Chondrocyte (in vitro differentiated cells): ENCODE results near the gene SLC6A18. TPM values are rescaled to one million over a fixed set of nuclear protein-coding genes. Genes with fewer than 3 reads are reported as not detected.

Experiments used
- DNase-seq: peaks from one replicate; pipeline ENCODE4 v3.0.0; 2021; ENCODE audit warnings: mixed read lengths, low spot score
- H3K27ac Mint-ChIP-seq: one replicate; pipeline ENCODE4 v1.8.0; 2021; ENCODE audit warnings: mild to moderate bottlenecking, moderate library complexity, mixed read lengths; ENCODE audit not compliant: unreplicated experiment
- H3K27me3 Mint-ChIP-seq: 2 replicates; pipeline ENCODE4 v1.8.0; 2021; ENCODE audit warnings: low read depth, mixed read lengths
- H3K36me3 Mint-ChIP-seq: 2 replicates; pipeline ENCODE4 v1.8.0; 2021; ENCODE audit warnings: low read depth, mixed read lengths
- H3K4me1 Mint-ChIP-seq: 2 replicates; pipeline ENCODE4 v1.8.0; 2021; ENCODE audit warnings: low read depth, mild to moderate bottlenecking, mixed read lengths
- H3K4me3 Mint-ChIP-seq: one replicate; pipeline ENCODE4 v1.8.0; 2021; ENCODE audit warnings: mild to moderate bottlenecking, moderate library complexity, mixed read lengths; ENCODE audit not compliant: unreplicated experiment
- H3K9me3 Mint-ChIP-seq: 2 replicates; pipeline ENCODE4 v1.8.0; 2021; ENCODE audit warnings: low read depth, mixed read lengths
- total RNA-seq: library from RNA; stranded (reverse); gene quantifications from 3 replicates; pipeline ENCODE4 v1.2.1, GENCODE V29; 2021
- TF ChIP-seq, protein P1 (sequence below): fragments of 200-600 bp; sonication (generic); IDR thresholded peaks from 2 replicates; pipeline ENCODE4 v1.5.0; 2021; ENCODE audit warnings: antibody characterized with exemption, mild to moderate bottlenecking, moderate library complexity

Gene SLC6A18
- total RNA-seq, 1 donor from 2014 or later: not detected

DNA sequence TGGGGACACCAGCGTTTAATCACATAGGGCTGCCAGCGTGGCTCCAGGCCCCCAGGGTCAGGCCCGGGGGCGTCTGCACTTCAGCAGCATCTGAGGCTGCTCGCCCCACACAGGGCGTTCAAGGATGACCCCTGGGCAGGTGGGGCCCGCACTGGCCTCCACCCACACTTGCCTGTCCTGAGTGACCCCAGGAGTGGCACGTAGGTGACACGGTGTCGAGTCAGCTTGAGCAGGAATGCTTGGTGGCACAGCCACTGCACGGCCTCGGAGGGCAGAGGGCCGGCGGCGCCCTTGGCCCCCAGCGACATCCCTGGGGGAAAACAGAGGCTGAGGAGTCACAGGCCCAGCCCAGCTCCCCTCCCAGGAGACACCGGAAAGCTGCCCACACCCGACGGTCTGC lies 29.0 kb downstream of the SLC6A18 start:
- Mint-ChIP-seq H3K27me3 (peaks cover 33% of the 10 kb centered on the region), H3K27ac (no peak overlapping the region), H3K4me1 (no peaks in the 10 kb centered on the region), H3K36me3 (no peaks in the 10 kb centered on the region), H3K9me3 (no peaks in the 10 kb centered on the region), H3K4me3 (no peak overlapping the region)
- no peak for DNase-seq
- TF ChIP-seq, protein P1, sequence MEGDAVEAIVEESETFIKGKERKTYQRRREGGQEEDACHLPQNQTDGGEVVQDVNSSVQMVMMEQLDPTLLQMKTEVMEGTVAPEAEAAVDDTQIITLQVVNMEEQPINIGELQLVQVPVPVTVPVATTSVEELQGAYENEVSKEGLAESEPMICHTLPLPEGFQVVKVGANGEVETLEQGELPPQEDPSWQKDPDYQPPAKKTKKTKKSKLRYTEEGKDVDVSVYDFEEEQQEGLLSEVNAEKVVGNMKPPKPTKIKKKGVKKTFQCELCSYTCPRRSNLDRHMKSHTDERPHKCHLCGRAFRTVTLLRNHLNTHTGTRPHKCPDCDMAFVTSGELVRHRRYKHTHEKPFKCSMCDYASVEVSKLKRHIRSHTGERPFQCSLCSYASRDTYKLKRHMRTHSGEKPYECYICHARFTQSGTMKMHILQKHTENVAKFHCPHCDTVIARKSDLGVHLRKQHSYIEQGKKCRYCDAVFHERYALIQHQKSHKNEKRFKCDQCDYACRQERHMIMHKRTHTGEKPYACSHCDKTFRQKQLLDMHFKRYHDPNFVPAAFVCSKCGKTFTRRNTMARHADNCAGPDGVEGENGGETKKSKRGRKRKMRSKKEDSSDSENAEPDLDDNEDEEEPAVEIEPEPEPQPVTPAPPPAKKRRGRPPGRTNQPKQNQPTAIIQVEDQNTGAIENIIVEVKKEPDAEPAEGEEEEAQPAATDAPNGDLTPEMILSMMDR: no peak

DNA sequence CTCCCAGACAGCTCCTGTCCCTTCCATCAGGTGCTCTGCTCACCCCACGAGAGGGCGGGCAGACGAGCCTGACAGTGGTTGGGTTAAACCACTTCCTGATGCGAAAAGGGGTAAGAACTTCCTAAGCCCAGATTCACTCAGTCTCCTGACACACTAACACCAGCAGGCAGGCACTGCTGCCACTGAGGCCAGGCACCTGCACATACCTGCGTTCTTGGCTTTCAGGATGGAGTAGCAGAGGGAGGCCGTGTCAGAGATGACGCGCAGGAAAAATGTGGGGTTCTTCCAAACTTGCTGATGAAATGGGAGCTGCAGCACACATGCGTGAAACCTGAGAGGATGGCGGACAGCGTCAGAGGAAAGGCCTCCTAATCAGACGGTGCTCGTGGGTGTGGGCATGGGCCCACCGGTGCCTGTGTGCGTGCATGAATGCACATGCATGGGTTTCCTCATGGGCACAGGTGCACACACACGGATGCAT lies 29.9 kb downstream of the SLC6A18 start:
- Mint-ChIP-seq H3K4me1 (no peaks in the 10 kb centered on the region), H3K4me3 (no peak overlapping the region), H3K27me3 (peaks cover 30% of the 10 kb centered on the region), H3K9me3 (no peaks in the 10 kb centered on the region), H3K27ac (no peak overlapping the region), H3K36me3 (no peaks in the 10 kb centered on the region)
- no peak for DNase-seq
- TF ChIP-seq, protein P1: no peak

DNA sequence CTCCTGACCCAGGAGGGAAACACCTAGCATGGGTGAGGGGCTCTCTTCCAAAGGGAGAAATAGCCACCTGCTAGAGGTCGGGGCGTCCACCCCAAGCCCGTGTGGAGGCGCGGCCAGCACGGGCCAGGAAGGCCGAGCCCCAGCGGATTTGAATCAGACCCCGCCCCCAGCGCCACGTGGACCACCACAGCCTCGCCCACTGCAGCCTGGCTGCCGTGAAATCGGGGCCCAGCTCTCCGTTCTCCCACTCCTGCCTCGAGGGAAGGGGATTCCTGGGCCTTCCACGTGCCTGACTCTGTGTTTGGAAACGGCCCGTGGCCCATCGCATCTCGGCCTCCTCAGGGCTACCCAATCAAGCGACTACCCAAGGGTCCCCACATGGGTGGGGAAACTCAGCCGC lies 31.6 kb downstream of the SLC6A18 start:
- no peak overlapping the region for H3K27ac Mint-ChIP-seq
- TF ChIP-seq, protein P1: no peak

DNA sequence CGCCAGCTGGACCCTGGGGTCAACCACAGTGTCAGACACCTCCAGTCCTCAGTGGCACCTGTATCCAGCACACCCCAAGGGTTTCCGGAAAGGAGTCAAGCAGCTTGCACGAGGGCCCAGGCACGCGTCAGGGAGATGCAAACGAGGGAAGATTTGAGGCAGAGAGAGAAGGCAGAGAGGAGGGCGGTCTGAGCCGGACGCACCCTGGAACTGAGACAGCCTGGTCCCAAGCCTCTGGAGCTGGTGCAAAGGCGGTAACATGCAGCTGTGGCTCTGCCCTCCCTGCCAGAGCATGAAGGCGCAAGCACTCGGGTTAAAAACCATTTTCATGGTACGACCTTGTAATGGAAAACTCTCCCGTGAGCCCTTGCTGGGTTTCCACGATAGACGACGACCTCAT lies 32.2 kb downstream of the SLC6A18 start:
- H3K36me3 Mint-ChIP-seq: no peaks in the 10 kb centered on the region
- no peak overlapping the region for H3K27ac Mint-ChIP-seq
- no peaks in the 10 kb centered on the region for H3K9me3 Mint-ChIP-seq

More for the DNA sequence above, 31.6 kb downstream of the SLC6A18 start:
- Mint-ChIP-seq H3K36me3 (no peaks in the 10 kb centered on the region), H3K4me1 (no peaks in the 10 kb centered on the region), H3K9me3 (no peaks in the 10 kb centered on the region), H3K27me3 (peaks cover 37% of the 10 kb centered on the region), H3K4me3 (no peak overlapping the region)
- no peak for DNase-seq

DNA sequence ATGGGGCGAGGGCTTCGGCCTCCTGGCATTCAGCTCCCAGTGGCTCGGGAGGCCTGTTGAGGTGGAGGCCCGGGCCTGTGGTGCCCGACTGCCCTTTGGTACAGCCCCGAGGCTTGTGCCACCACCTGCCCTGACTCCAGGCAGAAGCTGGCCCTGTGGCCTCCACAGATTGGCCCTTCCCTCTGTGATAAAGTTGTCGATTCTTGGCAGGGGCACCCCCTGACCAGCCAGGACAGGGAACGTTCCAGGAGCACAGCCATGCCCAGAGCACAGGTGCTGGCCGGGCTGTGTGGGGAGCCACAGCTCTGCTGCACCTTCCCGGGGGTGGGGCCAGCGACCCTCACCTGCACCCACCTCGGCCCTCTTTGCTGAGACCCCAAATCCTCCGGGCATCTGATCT lies 32.7 kb downstream of the SLC6A18 start:
- Mint-ChIP-seq H3K36me3 (no peaks in the 10 kb centered on the region), H3K4me3 (no peak overlapping the region), H3K27ac (no peak overlapping the region), H3K9me3 (no peaks in the 10 kb centered on the region), H3K27me3 (peaks cover 42% of the 10 kb centered on the region), H3K4me1 (no peaks in the 10 kb centered on the region)
- TF ChIP-seq, protein P1: no peak
- no peak for DNase-seq

More for the DNA sequence above, 32.2 kb downstream of the SLC6A18 start:
- TF ChIP-seq, protein P1: no peak
- H3K27me3 Mint-ChIP-seq: peaks cover 40% of the 10 kb centered on the region
- DNase-seq: no peak
- no peaks in the 10 kb centered on the region for H3K4me1 Mint-ChIP-seq
- H3K4me3 Mint-ChIP-seq: no peak overlapping the region
